Spleen (tissue), 7 donors: ENCODE data around the gene SLC45A1.

Source experiments
- CTCF ChIP-seq, 11 experiments: fragments of 200-600 bp in 7 of 11; fragments of 450-650 bp in 4 of 11; sonication (generic) in 4 of 11; IDR thresholded peaks in 8 of 11; conservative IDR thresholded peaks in 3 of 11; 1 replicate in 7 of 11; 2 replicates in 4 of 11; pipeline versions ENCODE4 v1.4.0 to v1.8.0; 2016 to 2021; ENCODE audit warnings: antibody characterized with exemption in 11 of 11, inconsistent platforms in 4 of 11, mild to moderate bottlenecking in 1 of 11
- POLR2A ChIP-seq, 3 donors: fragments of 450-650 bp; IDR thresholded peaks; one replicate each; pipeline ENCODE4 v1.5.1; 2017; ENCODE audit warnings: antibody characterized with exemption in 3 of 3, mild to moderate bottlenecking in 1 of 3
- POLR2AphosphoS5 ChIP-seq, 3 donors: sonication (generic); formaldehyde crosslinking; IDR thresholded peaks; one replicate each; pipeline ENCODE4 v1.5.1; 2017; ENCODE audit warnings: antibody characterized with exemption in 3 of 3
- donor health status: DM: no; HTN: no; CAD: no; lungs with moderate emphysema.
- donor health status: DM: no; HTN: no; CAD: no.
- donor health status: DM: no; HTN: no; CAD: no.

GRCh38 chr1:8321612-8322011 lies 3.7 kb downstream of the SLC45A1 start:
- TF ChIP-seq POLR2A (IDR thresholded peaks at IDR 0.05) (no peak), CTCF (IDR thresholded peaks at IDR 0.05 in 8 of 11, conservative IDR thresholded peaks at IDR 0.05 in 3 of 11) (no peak), POLR2AphosphoS5 (IDR thresholded peaks at IDR 0.05) (no peak)
